SK-N-SH treated with all-trans-retinoic acid at 6 μM for 48 hours (cell line): ENCODE data around the gene ATP12A.

ENCODE experiments used
- ATAC-seq: fragments of 200-7000 bp; cut with Tn5 transposase; 3 replicates; pipeline ENCODE4 v1.9.1; 2020; ENCODE audit warnings: mild to moderate bottlenecking, moderate library complexity
- ARNTL ChIP-seq: fragments of 450-650 bp; formaldehyde crosslinking; IDR thresholded peaks from 2 replicates; pipeline ENCODE4 v1.5.0; 2020; ENCODE audit warnings: low read depth, mild to moderate bottlenecking, moderate library complexity, borderline replicate concordance
- BACH2 ChIP-seq: fragments of 250-450 bp; sonication (Bioruptor Pico); IDR thresholded peaks from 2 replicates; pipeline ENCODE4 v1.9.0; 2021; ENCODE audit warnings: mild to moderate bottlenecking, borderline replicate concordance
- CREB5 ChIP-seq: fragments of 250-450 bp; sonication (Bioruptor Pico); IDR thresholded peaks from 2 replicates; pipeline ENCODE4 v1.5.1; 2020; ENCODE audit warnings: low read depth, mild to moderate bottlenecking, moderate library complexity
- CSDC2 ChIP-seq: fragments of 250-450 bp; sonication (Bioruptor Pico); IDR thresholded peaks from 2 replicates; pipeline ENCODE4 v1.5.0; 2020; ENCODE audit warnings: mild to moderate bottlenecking, moderate library complexity
- CSRNP3 ChIP-seq: fragments of 250-450 bp; sonication (Bioruptor Pico); IDR thresholded peaks from 2 replicates; pipeline ENCODE4 v1.5.1; 2021; ENCODE audit warnings: mild to moderate bottlenecking, moderate library complexity
- ESRRG ChIP-seq: fragments of 250-450 bp; sonication (Bioruptor Pico); IDR thresholded peaks from 2 replicates; pipeline ENCODE4 v1.6.1; 2021; ENCODE audit warnings: mild to moderate bottlenecking
- GLIS3 ChIP-seq: fragments of 250-450 bp; sonication (Bioruptor Pico); IDR thresholded peaks from 2 replicates; pipeline ENCODE4 v1.5.0; 2020; ENCODE audit warnings: mild to moderate bottlenecking, moderate library complexity
- OSR1 ChIP-seq: fragments of 250-450 bp; sonication (Bioruptor Pico); IDR thresholded peaks from 2 replicates; pipeline ENCODE4 v1.8.0; 2022; ENCODE audit warnings: moderate library complexity, mild to moderate bottlenecking, inconsistent platforms
- PATZ1 ChIP-seq: fragments of 250-450 bp; sonication (Bioruptor Pico); IDR thresholded peaks from 2 replicates; pipeline ENCODE4 v1.8.0; 2020; ENCODE audit warnings: mild to moderate bottlenecking, moderate library complexity, borderline replicate concordance
- POU6F1 ChIP-seq: fragments of 250-450 bp; sonication (Bioruptor Pico); IDR thresholded peaks from 2 replicates; pipeline ENCODE4 v1.8.0; 2021; ENCODE audit warnings: low read depth, mild to moderate bottlenecking, moderate library complexity, borderline replicate concordance
- PPARA ChIP-seq: fragments of 250-450 bp; sonication (Bioruptor Pico); IDR thresholded peaks from 2 replicates; pipeline ENCODE4 v1.5.0; 2020; ENCODE audit warnings: mild to moderate bottlenecking, borderline replicate concordance
- SNAI2 ChIP-seq: fragments of 250-450 bp; sonication (Bioruptor Pico); IDR thresholded peaks from 2 replicates; pipeline ENCODE4 v1.5.0; 2020; ENCODE audit warnings: mild to moderate bottlenecking, moderate library complexity
- TCF4 ChIP-seq: fragments of 250-450 bp; sonication (Bioruptor Pico); IDR thresholded peaks from 2 replicates; pipeline ENCODE4 v1.8.0; 2021; ENCODE audit warnings: mild to moderate bottlenecking, moderate library complexity, borderline replicate concordance
- TOX ChIP-seq: fragments of 250-450 bp; sonication (Bioruptor Pico); IDR thresholded peaks from 2 replicates; pipeline ENCODE4 v1.8.0; 2021; ENCODE audit warnings: mild to moderate bottlenecking, moderate library complexity, borderline replicate concordance
- TSHZ2 ChIP-seq: fragments of 250-450 bp; sonication (Bioruptor Pico); IDR thresholded peaks from 2 replicates; pipeline ENCODE4 v1.5.0; 2020; ENCODE audit warnings: mild to moderate bottlenecking, moderate library complexity
- ZNF565 ChIP-seq: fragments of 450-650 bp; formaldehyde crosslinking; conservative IDR thresholded peaks from 2 replicates; pipeline ENCODE4 v1.5.0; 2020; ENCODE audit warnings: low read depth, mild to moderate bottlenecking, moderate library complexity
- ZNF70 ChIP-seq: fragments of 450-650 bp; formaldehyde crosslinking; IDR thresholded peaks from 2 replicates; pipeline ENCODE4 v1.5.0; 2020; ENCODE audit warnings: mild to moderate bottlenecking, moderate library complexity
- ZNF8 ChIP-seq: fragments of 450-650 bp; formaldehyde crosslinking; IDR thresholded peaks from 2 replicates; pipeline ENCODE4 v1.5.0; 2020; ENCODE audit warnings: mild to moderate bottlenecking, moderate library complexity

ATP12A gene

GRCh38 chr13:24679686-24680085, 522 bp upstream of the ATP12A start:
- ATAC-seq, result no peak
- TF ChIP-seq PATZ1 (CRISPR knock-in tag), result no peak
- TF ChIP-seq ZNF8 (CRISPR knock-in tag), result no peak
- TF ChIP-seq CREB5, result no peak
- TF ChIP-seq CSDC2, result no peak
- TF ChIP-seq TCF4 (CRISPR knock-in tag), result no peak
- no peak for TF ChIP-seq TSHZ2 (CRISPR knock-in tag)
- TF ChIP-seq ESRRG (CRISPR knock-in tag), result no peak
- TF ChIP-seq OSR1 (CRISPR knock-in tag), result no peak
- no peak for TF ChIP-seq GLIS3 (CRISPR knock-in tag)

GRCh38 chr13:24680921-24681604, 855 bp downstream of the ATP12A start:
- TF ChIP-seq ZNF565 (CRISPR knock-in tag) (no peak), SNAI2 (no peak), BACH2 (CRISPR knock-in tag) (no peak), CREB5 (no peak), ARNTL (CRISPR knock-in tag) (no peak), PATZ1 (CRISPR knock-in tag) (no peak), ZNF8 (CRISPR knock-in tag) (no peak), TSHZ2 (CRISPR knock-in tag) (no peak), CSRNP3 (CRISPR knock-in tag) (no peak), POU6F1 (no peak), TOX (CRISPR knock-in tag) (no peak), ZNF70 (CRISPR knock-in tag) (no peak), PPARA (CRISPR knock-in tag) (no peak), GLIS3 (CRISPR knock-in tag) (no peak)
- TF ChIP-seq, all 23 proteins: peak for 0
- ATAC-seq, result no peak
